NCI-H460 (cell line): ENCODE data around the gene SMG1. TPM values are rescaled to one million over a fixed set of nuclear protein-coding genes. Genes with fewer than 3 reads are reported as not detected.
"Not testable (repeated sequence)": the region's sequence is repeated elsewhere in the genome, so short reads cannot be mapped to it uniquely, and the experiment has no call there.

ENCODE experiments used
- DNase-seq: peaks from one replicate; pipeline ENCODE4 v3.0.0-alpha.2; 2016; ENCODE audit warnings: low read depth; ENCODE audit errors: extremely low read depth
- total RNA-seq: library from RNA; depleted of rRNA; stranded (reverse); fragments of >200 nt; shearing (Covaris generic); gene quantifications from 2 replicates; pipeline ENCODE4 v1.2.3, GENCODE V29; 2014

The SMG1 gene
- total RNA-seq, 1 experiment from 2014 or later, result 34.4 TPM

GRCh38 chr16:18862891-18863290 is 63.3 kb downstream of the SMG1 start:
- not testable (repeated sequence) for DNase-seq

GRCh38 chr16:18855196-18855595 is 71.0 kb downstream of the SMG1 start:
- no peak for DNase-seq

- DNase-seq, result no peak
Measured at GRCh38 chr16:18853694-18854093, 72.5 kb downstream of the SMG1 start.

GRCh38 chr16:18852647-18853046 is 73.6 kb downstream of the SMG1 start:
- DNase-seq, result no peak

- DNase-seq, result no peak
Measured at GRCh38 chr16:18846416-18846815, 79.8 kb downstream of the SMG1 start.

- DNase-seq, result no peak
Measured at GRCh38 chr16:18842565-18842964, 83.6 kb downstream of the SMG1 start.

GRCh38 chr16:18841833-18842525 is 84.2 kb downstream of the SMG1 start:
- DNase-seq, result no peak

GRCh38 chr16:18839555-18839954 is 86.7 kb downstream of the SMG1 start:
- DNase-seq, result no peak

GRCh38 chr16:18836702-18837101 is 89.5 kb downstream of the SMG1 start:
- DNase-seq, result no peak

- no peak for DNase-seq
Measured at GRCh38 chr16:18834864-18835263, 91.3 kb downstream of the SMG1 start.

- no peak for DNase-seq
Measured at GRCh38 chr16:18833707-18834505, 92.3 kb downstream of the SMG1 start.

GRCh38 chr16:18832613-18833012 is 93.6 kb downstream of the SMG1 start:
- no peak for DNase-seq

GRCh38 chr16:18832006-18832405 is 94.2 kb downstream of the SMG1 start:
- no peak for DNase-seq

- DNase-seq, result no peak
Measured at GRCh38 chr16:18829251-18829650, 97.0 kb downstream of the SMG1 start.

GRCh38 chr16:18827890-18828289 is 98.3 kb downstream of the SMG1 start:
- DNase-seq, result no peak

- no peak for DNase-seq
Measured at GRCh38 chr16:18816286-18816685, 109.9 kb downstream of the SMG1 start.

- no peak for DNase-seq
Measured at GRCh38 chr16:18811925-18812324, 114.3 kb downstream of the SMG1 start.

GRCh38 chr16:18809165-18809564 is 117.0 kb downstream of the SMG1 start:
- no peak for DNase-seq

- DNase-seq, result no peak
Measured at GRCh38 chr16:18805257-18805773, 120.9 kb downstream of the SMG1 start.

GRCh38 chr16:18804540-18804939 is 121.7 kb downstream of the SMG1 start:
- DNase-seq, result no peak

GRCh38 chr16:18803569-18804462 is 122.4 kb downstream of the SMG1 start:
- DNase-seq, result peak; percentile 43
